GM18519 (cell line): Measurements from ENCODE around the gene TMEM115.
"Not testable (repeated sequence)": the region's sequence is repeated elsewhere in the genome, so short reads cannot be mapped to it uniquely, and the experiment has no call there.

ENCODE experiments used
- ATAC-seq: cut with Tn5 transposase; IDR thresholded peaks from one replicate; pipeline ENCODE4 v1.9.1; 2021; ENCODE audit warnings: mild to moderate bottlenecking, moderate library complexity; ENCODE audit not compliant: unreplicated experiment, low FRiP score

Gene TMEM115

DNA sequence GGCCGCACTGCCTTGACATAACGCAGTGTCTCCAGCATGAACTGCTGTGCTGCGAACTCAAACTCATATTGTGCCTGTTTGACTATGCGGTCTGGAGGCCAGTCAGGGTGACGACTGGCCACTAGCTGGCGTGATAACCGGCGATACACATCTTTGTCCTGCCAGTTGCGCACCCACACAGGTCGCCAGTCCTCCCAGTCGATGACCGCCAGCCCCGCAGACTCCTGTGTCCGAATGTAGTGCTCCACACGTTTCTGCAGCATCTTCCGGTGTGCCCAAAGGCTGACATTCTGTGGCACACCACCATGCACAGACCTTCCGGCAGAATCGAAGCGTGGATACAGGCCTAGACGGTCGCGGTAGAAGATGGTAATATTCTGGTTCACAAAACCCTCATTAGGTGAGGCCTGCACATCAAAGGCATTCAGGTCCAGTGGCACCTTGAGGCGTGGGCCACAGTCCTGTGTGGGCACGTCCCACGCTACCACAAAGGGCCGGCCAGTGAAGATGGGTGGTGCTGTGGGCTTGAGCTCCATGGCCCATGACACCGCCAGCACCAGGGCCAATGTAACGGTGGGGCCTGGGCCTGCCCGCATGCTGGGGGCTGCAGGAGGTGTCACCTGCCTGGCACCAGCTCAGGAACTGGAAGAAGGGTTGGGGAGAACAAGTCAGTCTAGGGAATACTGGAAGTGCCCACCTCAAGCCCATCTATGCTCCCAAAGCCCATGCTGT lies 39.3 kb downstream of the TMEM115 start:
- no peak for ATAC-seq

DNA sequence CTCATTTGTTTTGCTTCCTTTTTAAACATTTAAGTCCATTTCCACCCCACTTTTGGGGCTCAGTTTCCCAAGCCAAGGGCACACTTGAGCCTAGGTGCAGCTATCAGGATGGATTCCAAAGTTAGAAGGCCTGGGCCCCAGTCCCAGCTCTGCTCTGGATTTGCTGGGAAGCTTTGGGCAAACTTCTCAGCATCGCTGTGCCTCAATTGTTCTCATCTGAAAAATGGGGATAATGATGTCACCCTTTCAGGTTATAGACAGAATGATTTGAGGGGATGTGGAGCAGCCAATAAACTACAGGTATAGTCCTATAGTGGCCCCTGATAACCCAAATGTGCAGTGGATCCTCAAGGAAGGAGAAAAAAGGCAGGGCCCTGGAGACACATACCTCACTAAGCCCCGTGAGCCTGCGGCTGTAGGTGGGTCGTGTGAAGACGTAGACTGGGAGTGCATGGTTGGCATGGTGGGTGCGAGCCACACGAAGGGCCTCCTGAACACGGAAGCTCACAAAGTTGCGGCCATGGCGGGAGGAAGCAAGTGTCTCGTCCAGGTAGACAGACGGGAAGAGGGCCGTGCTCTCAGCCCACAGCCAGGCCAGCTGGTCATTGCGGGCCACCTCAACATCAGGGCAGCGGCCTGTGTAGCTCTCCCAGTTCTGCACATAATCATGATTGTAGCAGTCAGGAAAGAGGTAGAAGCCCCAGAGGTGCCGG lies 40.0 kb downstream of the TMEM115 start:
- ATAC-seq, result no peak

DNA sequence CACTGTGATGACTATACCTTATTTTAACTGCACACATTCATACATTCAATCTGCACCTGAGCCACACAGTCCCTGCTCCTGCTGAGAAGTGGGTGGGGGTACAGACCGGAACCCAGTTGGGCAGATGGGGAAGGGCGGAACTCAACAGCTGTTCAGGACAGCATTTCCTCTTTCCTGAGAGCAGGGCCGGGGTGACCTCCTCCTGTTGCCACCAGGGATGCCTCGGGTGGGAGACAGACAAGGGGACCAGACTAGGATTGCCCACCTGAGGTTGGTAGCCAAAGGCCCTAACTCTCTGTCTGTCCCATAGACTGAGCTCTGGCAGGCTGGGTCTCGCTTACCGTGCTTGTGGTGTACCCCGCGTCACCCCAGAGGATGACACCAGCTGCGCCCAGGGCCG lies 40.7 kb downstream of the TMEM115 start:
- ATAC-seq, result no peak

- no peak for ATAC-seq
Measured at GRCh38 chr3:50318163-50318562, 41.2 kb downstream of the TMEM115 start.

DNA sequence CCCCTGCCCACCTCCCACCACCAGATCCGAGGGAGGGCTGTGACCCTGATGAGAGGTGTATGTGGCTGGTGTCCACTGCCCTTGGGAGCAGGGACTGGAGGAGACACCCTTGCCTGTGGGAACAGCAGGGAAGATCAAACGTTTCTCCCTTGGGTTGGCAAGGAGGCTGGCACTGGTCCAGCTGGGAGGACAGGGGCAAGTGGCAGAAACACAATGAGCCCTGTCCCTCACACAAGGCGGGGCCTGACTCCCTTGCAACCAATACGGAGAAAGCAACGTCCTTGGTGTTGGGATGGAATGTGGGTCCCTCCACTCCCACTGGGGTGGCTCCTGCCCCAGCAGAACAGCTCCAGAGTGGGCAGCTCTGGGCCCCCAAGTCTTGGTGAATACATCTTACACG lies 42.0 kb downstream of the TMEM115 start:
- ATAC-seq, result no peak

- no peak for ATAC-seq
Measured at GRCh38 chr3:50316657-50317242, 42.6 kb downstream of the TMEM115 start.

GRCh38 chr3:50314816-50315215 lies 44.5 kb downstream of the TMEM115 start:
- no peak for ATAC-seq

GRCh38 chr3:50314342-50314741 lies 45.0 kb downstream of the TMEM115 start:
- no peak for ATAC-seq

DNA sequence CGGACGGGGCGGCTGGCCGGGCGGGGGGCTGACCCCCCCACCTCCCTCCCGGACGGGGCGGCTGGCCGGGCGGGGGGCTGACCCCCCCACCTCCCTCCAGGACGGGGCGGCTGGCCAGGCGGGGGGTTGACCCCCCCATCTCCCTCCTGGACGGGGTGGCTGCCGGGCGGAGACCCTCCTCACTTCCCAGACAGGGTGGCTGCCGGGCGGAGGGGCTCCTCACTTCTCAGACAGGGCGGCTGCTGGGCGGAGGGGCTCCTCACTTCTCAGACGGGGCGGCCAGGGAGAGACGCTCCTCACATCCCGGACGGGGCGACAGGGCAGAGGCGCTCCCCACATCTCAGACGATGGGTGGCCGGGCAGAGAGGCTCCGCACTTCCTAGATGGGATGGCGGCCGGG lies 47.3 kb downstream of the TMEM115 start:
- ATAC-seq, result not testable (repeated sequence)
